ENCODE results near the gene PROC. TPM values are rescaled to one million over a fixed set of nuclear protein-coding genes. Genes with fewer than 3 reads are reported as not detected.

Gene PROC
- total RNA-seq, 1 donor from 2014 or later, result not detected

- no peak overlapping the region for H3K27ac Mint-ChIP-seq (ENCODE audit: unreplicated experiment)
- DNase-seq (ENCODE audit: low read depth, low spot score), result no peak
- H3K4me3 Mint-ChIP-seq, result no peak overlapping the region
- H3K27me3 Mint-ChIP-seq (ENCODE audit: low read depth), result peaks cover 26% of the 10 kb centered on the region
- H3K9me3 Mint-ChIP-seq, result no peaks in the 10 kb centered on the region
- peaks cover 12% of the 10 kb centered on the region for H3K4me1 Mint-ChIP-seq
- no peak for TF ChIP-seq CTCF (conservative IDR thresholded peaks at IDR 0.05)
- H3K36me3 Mint-ChIP-seq (ENCODE audit: low read depth), result no peaks in the 10 kb centered on the region
Measured at GRCh38 chr2:127428057-127428814, 10.0 kb downstream of the PROC start.

GRCh38 chr2:127428815-127429109, 10.5 kb downstream of the PROC start:
- H3K4me1 Mint-ChIP-seq, result peaks cover 9% of the 10 kb centered on the region
- TF ChIP-seq CTCF (conservative IDR thresholded peaks at IDR 0.05), result no peak
- no peaks in the 10 kb centered on the region for H3K9me3 Mint-ChIP-seq
- H3K27me3 Mint-ChIP-seq (ENCODE audit: low read depth), result peaks cover 21% of the 10 kb centered on the region
- H3K36me3 Mint-ChIP-seq (ENCODE audit: low read depth), result no peaks in the 10 kb centered on the region
- H3K4me3 Mint-ChIP-seq, result no peak overlapping the region
- no peak overlapping the region for H3K27ac Mint-ChIP-seq (ENCODE audit: unreplicated experiment)
- no peak for DNase-seq (ENCODE audit: low read depth, low spot score)

GRCh38 chr2:127429291-127429690, 11.1 kb downstream of the PROC start:
- Mint-ChIP-seq H3K27me3 (ENCODE audit: low read depth) (peaks cover 16% of the 10 kb centered on the region), H3K36me3 (ENCODE audit: low read depth) (no peaks in the 10 kb centered on the region), H3K4me3 (no peak overlapping the region), H3K4me1 (peaks cover 5% of the 10 kb centered on the region), H3K27ac (ENCODE audit: unreplicated experiment) (no peak overlapping the region), H3K9me3 (no peaks in the 10 kb centered on the region)
- no peak for TF ChIP-seq CTCF (conservative IDR thresholded peaks at IDR 0.05)
- no peak for DNase-seq (ENCODE audit: low read depth, low spot score)

- no peaks in the 10 kb centered on the region for H3K9me3 Mint-ChIP-seq
- TF ChIP-seq CTCF (conservative IDR thresholded peaks at IDR 0.05), result no peak
- H3K4me1 Mint-ChIP-seq, result peaks cover 4% of the 10 kb centered on the region
- peaks cover 11% of the 10 kb centered on the region for H3K27me3 Mint-ChIP-seq (ENCODE audit: low read depth)
- no peak overlapping the region for H3K27ac Mint-ChIP-seq (ENCODE audit: unreplicated experiment)
- H3K36me3 Mint-ChIP-seq (ENCODE audit: low read depth), result no peaks in the 10 kb centered on the region
- DNase-seq (ENCODE audit: low read depth, low spot score), result no peak
- H3K4me3 Mint-ChIP-seq, result no peak overlapping the region
Measured at GRCh38 chr2:127429844-127430425, 11.7 kb downstream of the PROC start.

- H3K27me3 Mint-ChIP-seq (ENCODE audit: low read depth), result no peaks in the 10 kb centered on the region
- H3K4me3 Mint-ChIP-seq, result no peak overlapping the region
- H3K9me3 Mint-ChIP-seq, result no peaks in the 10 kb centered on the region
- H3K27ac Mint-ChIP-seq (ENCODE audit: unreplicated experiment), result no peak overlapping the region
- TF ChIP-seq CTCF (conservative IDR thresholded peaks at IDR 0.05), result no peak
- DNase-seq (ENCODE audit: low read depth, low spot score), result no peak
- H3K36me3 Mint-ChIP-seq (ENCODE audit: low read depth), result no peaks in the 10 kb centered on the region
- H3K4me1 Mint-ChIP-seq, result no peaks in the 10 kb centered on the region
Measured at GRCh38 chr2:127431408-127432023, 13.3 kb downstream of the PROC start.
